Esophagus muscularis mucosa (tissue), 4 donors: ENCODE data around the gene PNLIPRP1.

Source experiments
- CTCF ChIP-seq, 3 experiments: fragments of 200-600 bp in 2 of 3; fragments of 450-650 bp in 1 of 3; sonication (generic) in 2 of 3; IDR thresholded peaks; one replicate each; pipeline ENCODE4 v1.5.1; 2017 to 2019; ENCODE audit warnings: antibody characterized with exemption in 3 of 3, mild to moderate bottlenecking in 2 of 3, moderate library complexity in 1 of 3
- EP300 ChIP-seq: sonication (generic); formaldehyde crosslinking; IDR thresholded peaks from one replicate; pipeline ENCODE4 v1.6.1; 2017; ENCODE audit warnings: antibody characterized with exemption
- POLR2A ChIP-seq: fragments of 450-650 bp; IDR thresholded peaks from one replicate; pipeline ENCODE4 v1.6.1; 2017; ENCODE audit warnings: antibody characterized with exemption, moderate library complexity, mild to moderate bottlenecking, low read depth

- TF ChIP-seq CTCF (IDR thresholded peaks at IDR 0.05): no peak
- TF ChIP-seq POLR2A: no peak
- TF ChIP-seq EP300: no peak
Measured at GRCh38 chr10:116588995-116589394, 1.8 kb upstream of the PNLIPRP1 start.
